PC-9 (cell line): Measurements from ENCODE around the gene PPP2R2B. TPM values are rescaled to one million over a fixed set of nuclear protein-coding genes. Genes with fewer than 3 reads are reported as not detected.

ENCODE experiments used
- BruUV-seq: library from RNA; stranded (reverse); fragments of 400-500 nt; replicated peaks from 2 replicates; lab custom pipeline; 2021; lab: Mats Ljungman, UMichigan
- CTCF ChIA-PET: fragments of 300-600 bp; sonication (Branson Sonifier 250); formaldehyde crosslinking; loops from one replicate; lab custom pipeline; 2022; ENCODE audit warnings: antibody characterized with exemption; lab: Charles Lee
- POLR2A ChIA-PET: fragments of 300-600 bp; sonication (Branson Sonifier 250); formaldehyde crosslinking; loops from one replicate; lab custom pipeline; 2022; ENCODE audit warnings: antibody characterized with exemption; ENCODE audit not compliant: unreplicated experiment; lab: Charles Lee
- DNase-seq, 2 experiments: peaks; one replicate each; pipeline versions ENCODE4 v3.0.0 to v3.0.0-alpha.2; 2015 to 2022; ENCODE audit warnings: mixed read lengths in 1 of 2
- H2AFZ ChIP-seq: fragments of 200-600 bp; sonication (generic); 2 replicates; pipeline ENCODE4 v1.8.1; 2017; ENCODE audit warnings: antibody characterized with exemption
- H3F3A ChIP-seq: fragments of 200-600 bp; sonication (generic); 2 replicates; pipeline ENCODE4 v1.8.1; 2017; ENCODE audit warnings: antibody characterized with exemption, mild to moderate bottlenecking, low read depth; ENCODE audit not compliant: insufficient read depth
- H3K27ac ChIP-seq: fragments of 200-600 bp; sonication (generic); 2 replicates; pipeline ENCODE4 v1.6.1; 2016; ENCODE audit warnings: mixed run types
- H3K27me3 ChIP-seq: fragments of 200-600 bp; sonication (generic); 2 replicates; pipeline ENCODE4 v1.6.1; 2016; ENCODE audit warnings: low read depth, mixed run types; ENCODE audit not compliant: insufficient read depth
- H3K36me3 ChIP-seq: fragments of 200-600 bp; sonication (generic); 2 replicates; pipeline ENCODE4 v1.6.1; 2016; ENCODE audit warnings: low read depth, mixed run types
- H3K4me1 ChIP-seq: fragments of 200-600 bp; sonication (generic); replicated peaks from 2 replicates; pipeline ENCODE4 v1.6.1; 2016; ENCODE audit warnings: mixed run types; ENCODE audit not compliant: insufficient read depth
- H3K4me2 ChIP-seq: fragments of 200-600 bp; sonication (generic); 2 replicates; pipeline ENCODE4 v1.6.1; 2017; ENCODE audit warnings: mixed run types
- H3K4me3 ChIP-seq: fragments of 200-600 bp; sonication (generic); 2 replicates; pipeline ENCODE4 v1.6.1; 2016; ENCODE audit warnings: mixed run types
- H3K79me2 ChIP-seq: fragments of 200-600 bp; sonication (generic); 2 replicates; pipeline ENCODE4 v1.6.1; 2017; ENCODE audit warnings: low read depth, mixed run types
- H3K9me2 ChIP-seq: fragments of 200-600 bp; sonication (generic); 2 replicates; pipeline ENCODE4 v1.8.1; 2017; ENCODE audit warnings: mild to moderate bottlenecking; ENCODE audit not compliant: insufficient read depth
- H3K9me3 ChIP-seq: fragments of 200-600 bp; sonication (generic); 2 replicates; pipeline ENCODE4 v1.8.1; 2016; ENCODE audit warnings: low read depth; ENCODE audit not compliant: insufficient read depth
- H4K20me1 ChIP-seq: fragments of 200-600 bp; sonication (generic); 2 replicates; pipeline ENCODE4 v1.8.1; 2017; ENCODE audit not compliant: insufficient read depth
- CTCF ChIP-seq: fragments of 200-600 bp; sonication (generic); conservative IDR thresholded peaks from 2 replicates; pipeline ENCODE4 v1.6.1; 2017; ENCODE audit warnings: mixed run types, antibody characterized with exemption, mild to moderate bottlenecking, moderate library complexity
- EZH2 ChIP-seq: fragments of 200-600 bp; sonication (generic); IDR thresholded peaks from 2 replicates; pipeline ENCODE4 v1.8.0; 2017; ENCODE audit warnings: antibody characterized with exemption, low read depth
- intact Hi-C: fragments of 100-400 bp; cut with micrococcal nuclease; formaldehyde crosslinking; loops from one replicate; pipeline ENCODE4 v1.10.0; 2022; ENCODE audit not compliant: unreplicated experiment
- total RNA-seq: library from RNA; stranded (reverse); gene quantifications from 2 replicates; pipeline ENCODE4 v1.2.3, GENCODE V29; 2021

Gene PPP2R2B
- total RNA-seq, 1 experiment from 2014 or later, result not detected

DNA sequence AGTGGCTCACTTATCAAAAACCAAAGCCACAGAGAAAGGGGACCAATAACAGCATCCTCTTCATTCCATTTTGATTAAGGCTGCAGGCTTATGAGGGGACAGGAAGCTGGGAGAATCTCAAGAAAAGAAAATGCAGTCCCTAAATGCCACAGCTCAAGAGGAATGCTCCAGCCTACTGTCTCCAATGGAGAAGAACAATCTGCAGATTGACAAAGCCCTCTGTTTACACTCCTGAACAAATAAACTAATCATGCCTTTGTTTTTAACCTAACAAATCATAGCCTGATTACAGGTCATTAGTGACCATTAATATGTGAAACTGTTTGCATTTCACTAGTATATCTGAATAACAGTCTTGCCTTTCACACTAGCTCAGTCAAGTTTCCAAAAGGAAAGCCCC, 26.5 kb downstream of the PPP2R2B start:
- intact Hi-C loops, result no loop called here
- Histone ChIP-seq H3K9me3 (no peaks in the 10 kb centered on the region), H3K27ac (no peak overlapping the region), H3K79me2 (no peaks in the 10 kb centered on the region), H3K4me3 (no peak overlapping the region), H3K4me1 (no peaks in the 10 kb centered on the region), H3K9me2 (no peaks in the 10 kb centered on the region), H2AFZ (no peak overlapping the region), H4K20me1 (no peaks in the 10 kb centered on the region), H3K36me3 (no peaks in the 10 kb centered on the region), H3K27me3 (no peaks in the 10 kb centered on the region), H3K4me2 (no peak overlapping the region), H3F3A (no peaks in the 10 kb centered on the region)
- no TSS peak for BruUV-seq
- ChIA-PET POLR2A (interaction anchor here (0.6 kb wide), 1 partner anchor 13 kb away, joined by 3 read pairs; no protein-coding TSS in a partner anchor), CTCF (no interaction called here)
- TF ChIP-seq CTCF, result no peak
- no peak for DNase-seq

GRCh38 chr5:146851133-146851532, 27.4 kb downstream of the PPP2R2B start:
- no peak overlapping the region for H2AFZ ChIP-seq
- no peaks in the 10 kb centered on the region for H3K9me3 ChIP-seq
- intact Hi-C loops, result no loop called here
- no peak for DNase-seq
- no peaks in the 10 kb centered on the region for H3K36me3 ChIP-seq
- H3K9me2 ChIP-seq, result no peaks in the 10 kb centered on the region
- H3K27ac ChIP-seq, result no peak overlapping the region
- no peaks in the 10 kb centered on the region for H3K27me3 ChIP-seq
- H3K79me2 ChIP-seq, result no peaks in the 10 kb centered on the region
- H3K4me3 ChIP-seq, result no peak overlapping the region
- H4K20me1 ChIP-seq, result no peaks in the 10 kb centered on the region
- TF ChIP-seq CTCF (no peak), EZH2 (no peak)
- no peaks in the 10 kb centered on the region for H3K4me1 ChIP-seq
- H3F3A ChIP-seq, result no peaks in the 10 kb centered on the region
- ChIA-PET CTCF (no interaction called here), POLR2A (no interaction called here)
- no peak overlapping the region for H3K4me2 ChIP-seq
- no TSS peak for BruUV-seq

DNA sequence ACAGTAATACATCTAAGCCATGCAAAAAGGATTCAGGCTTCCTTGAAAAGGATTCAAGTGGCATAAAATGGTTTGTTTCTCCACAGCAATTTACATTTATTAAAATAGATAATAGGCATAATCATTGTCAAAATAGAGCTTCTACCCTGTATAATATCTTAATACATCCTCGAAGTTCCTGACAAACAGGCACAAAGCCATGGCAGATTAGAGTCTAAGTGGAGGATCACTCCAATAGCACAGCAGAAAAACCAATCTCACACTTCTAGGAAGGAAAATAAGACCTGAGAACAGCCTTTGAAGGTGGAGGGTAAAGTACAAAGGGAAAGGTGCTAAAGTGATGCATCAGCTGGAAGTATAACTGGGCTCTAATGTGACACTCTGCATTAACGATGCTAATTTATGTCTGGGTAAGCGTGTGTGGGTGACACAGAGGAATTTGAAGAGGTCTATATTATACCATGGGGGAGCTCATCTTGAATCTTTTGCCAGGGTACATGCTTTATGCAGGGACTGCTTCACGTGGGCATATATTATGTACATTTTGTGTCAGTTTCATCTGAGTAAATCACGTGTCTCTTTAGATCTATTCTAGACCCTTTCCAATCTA, 28.8 kb downstream of the PPP2R2B start:
- TF ChIP-seq EZH2 (no peak), CTCF (no peak)
- no peaks in the 10 kb centered on the region for H3K36me3 ChIP-seq
- ChIA-PET CTCF (no interaction called here), POLR2A (no interaction called here)
- H3K27ac ChIP-seq, result no peak overlapping the region
- H3K4me1 ChIP-seq, result no peaks in the 10 kb centered on the region
- no peaks in the 10 kb centered on the region for H3F3A ChIP-seq
- no peak overlapping the region for H3K4me2 ChIP-seq
- no peak overlapping the region for H2AFZ ChIP-seq
- no peaks in the 10 kb centered on the region for H3K9me2 ChIP-seq
- no TSS peak for BruUV-seq
- H3K79me2 ChIP-seq, result no peaks in the 10 kb centered on the region
- no peaks in the 10 kb centered on the region for H3K27me3 ChIP-seq
- no peaks in the 10 kb centered on the region for H3K9me3 ChIP-seq
- H4K20me1 ChIP-seq, result no peaks in the 10 kb centered on the region
- H3K4me3 ChIP-seq, result no peak overlapping the region
- intact Hi-C loops, result no loop called here
- no peak for DNase-seq
